ENCODE data around the gene BLOC1S4. TPM values are rescaled to one million over a fixed set of nuclear protein-coding genes. Genes with fewer than 3 reads are reported as not detected.
A peak's percentile ranks its signal among the peaks of the same experiment; 100 is the strongest.

Gene BLOC1S4
- total RNA-seq, 1 donor: 7.0 TPM

GRCh38 chr4:6709230-6710114 lies 6.5 kb upstream of the BLOC1S4 start, which contains the start of gene MRFAP1L1:
TSS of gene MRFAP1L1 (minus strand) at chr4:6709865. CDS start at chr4:6709629, 236 bp downstream.
- TF ChIP-seq, protein P1, sequence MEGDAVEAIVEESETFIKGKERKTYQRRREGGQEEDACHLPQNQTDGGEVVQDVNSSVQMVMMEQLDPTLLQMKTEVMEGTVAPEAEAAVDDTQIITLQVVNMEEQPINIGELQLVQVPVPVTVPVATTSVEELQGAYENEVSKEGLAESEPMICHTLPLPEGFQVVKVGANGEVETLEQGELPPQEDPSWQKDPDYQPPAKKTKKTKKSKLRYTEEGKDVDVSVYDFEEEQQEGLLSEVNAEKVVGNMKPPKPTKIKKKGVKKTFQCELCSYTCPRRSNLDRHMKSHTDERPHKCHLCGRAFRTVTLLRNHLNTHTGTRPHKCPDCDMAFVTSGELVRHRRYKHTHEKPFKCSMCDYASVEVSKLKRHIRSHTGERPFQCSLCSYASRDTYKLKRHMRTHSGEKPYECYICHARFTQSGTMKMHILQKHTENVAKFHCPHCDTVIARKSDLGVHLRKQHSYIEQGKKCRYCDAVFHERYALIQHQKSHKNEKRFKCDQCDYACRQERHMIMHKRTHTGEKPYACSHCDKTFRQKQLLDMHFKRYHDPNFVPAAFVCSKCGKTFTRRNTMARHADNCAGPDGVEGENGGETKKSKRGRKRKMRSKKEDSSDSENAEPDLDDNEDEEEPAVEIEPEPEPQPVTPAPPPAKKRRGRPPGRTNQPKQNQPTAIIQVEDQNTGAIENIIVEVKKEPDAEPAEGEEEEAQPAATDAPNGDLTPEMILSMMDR (IDR thresholded peaks at IDR 0.05; ENCODE audit: insufficient read depth, low read length): peak; percentile 32
- peak; percentile 97 for DNase-seq (ENCODE audit: low read depth)
- H3K4me3 ChIP-seq (ENCODE audit: low read depth, low read length): peak within 1 kb of the TSS; percentile 78

DNA sequence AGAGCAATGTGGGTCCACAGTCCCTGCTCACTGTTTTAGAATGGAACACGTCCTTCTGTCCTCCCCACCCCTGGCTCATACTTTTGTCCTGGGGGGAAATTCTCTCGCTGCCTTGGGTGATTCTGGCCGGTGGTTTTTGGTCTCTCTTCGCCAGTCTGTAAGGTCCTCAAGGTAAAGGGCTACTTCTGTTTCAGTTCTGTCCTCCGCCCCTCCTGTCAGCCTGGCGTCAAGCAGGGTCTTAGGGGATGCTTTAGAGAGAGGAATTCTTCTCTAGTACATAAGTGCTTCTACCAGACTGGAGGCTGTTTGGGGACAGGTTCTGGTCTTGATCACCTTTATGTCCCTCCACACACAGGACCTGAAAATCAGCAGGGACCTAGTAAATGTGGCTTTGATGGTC lies 5.7 kb upstream of the BLOC1S4 start:
- H3K4me3 ChIP-seq (ENCODE audit: low read depth, low read length): peak overlapping the region; percentile 78
- no peak for DNase-seq (ENCODE audit: low read depth)
- TF ChIP-seq, protein P1 (IDR thresholded peaks at IDR 0.05; ENCODE audit: insufficient read depth, low read length): no peak

DNA sequence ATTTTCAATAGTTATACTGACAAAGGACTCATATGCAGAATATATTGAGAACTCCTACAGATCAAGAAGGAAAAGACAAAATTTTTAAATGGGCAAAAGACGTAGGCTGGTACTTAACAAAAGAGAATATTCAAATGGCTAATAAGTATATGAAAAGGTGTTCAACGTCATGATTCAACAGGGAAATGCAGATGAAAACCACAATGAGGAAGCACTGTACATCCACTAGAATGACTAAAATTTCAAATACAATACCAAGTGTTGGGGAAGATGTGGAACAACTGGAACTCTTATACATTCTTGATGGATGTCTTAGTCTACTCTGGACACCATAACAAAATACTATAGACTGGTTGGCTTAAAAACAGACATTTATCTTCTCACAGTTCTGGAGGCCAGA lies 5.0 kb upstream of the BLOC1S4 start:
- TF ChIP-seq, protein P1 (IDR thresholded peaks at IDR 0.05; ENCODE audit: insufficient read depth, low read length): no peak
- no peak for DNase-seq (ENCODE audit: low read depth)

DNA sequence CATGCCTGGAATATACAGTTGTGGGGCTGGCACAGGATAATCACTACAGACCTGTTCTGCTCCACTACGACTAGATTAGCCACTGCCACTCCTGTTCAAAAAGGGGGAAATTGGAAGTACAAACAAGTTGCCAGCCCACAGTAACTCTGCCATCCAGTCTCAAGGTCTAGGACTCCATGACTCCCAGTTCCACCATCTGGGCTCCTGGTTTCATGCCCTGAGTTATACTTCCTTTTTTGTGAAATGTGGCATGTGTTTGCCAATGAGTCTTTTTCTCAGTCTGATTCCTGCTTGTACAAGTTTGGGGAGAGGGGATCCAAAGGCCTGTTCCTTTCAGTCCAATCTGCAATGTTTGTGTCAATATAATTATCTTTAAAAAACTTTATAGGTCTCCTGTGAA lies 1.0 kb upstream of the BLOC1S4 start:
- DNase-seq (ENCODE audit: low read depth): no peak
- TF ChIP-seq, protein P1 (IDR thresholded peaks at IDR 0.05; ENCODE audit: insufficient read depth, low read length): no peak
- no peak overlapping the region for H3K4me3 ChIP-seq (ENCODE audit: low read depth, low read length)

More for the DNA sequence above, 5.0 kb upstream of the BLOC1S4 start:
- no peak overlapping the region for H3K4me3 ChIP-seq (ENCODE audit: low read depth, low read length)

DNA sequence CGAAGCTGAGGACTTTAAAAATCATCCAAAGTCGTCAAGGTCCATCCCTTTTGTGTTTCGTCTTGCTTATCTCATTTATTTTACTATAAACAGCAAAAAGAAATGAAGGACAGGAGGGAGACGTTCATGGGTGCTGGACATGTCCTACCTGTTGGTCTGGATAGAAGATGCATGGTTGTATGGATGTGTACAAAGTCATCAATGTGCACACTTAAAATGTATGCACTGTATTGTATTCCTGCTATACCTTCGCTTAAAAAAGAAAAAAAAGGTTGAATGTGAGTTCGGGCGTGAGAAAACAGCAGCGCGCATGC lies 313 bp upstream of the BLOC1S4 start:
- DNase-seq (ENCODE audit: low read depth): no peak
- TF ChIP-seq, protein P1 (IDR thresholded peaks at IDR 0.05; ENCODE audit: insufficient read depth, low read length): no peak
- H3K4me3 ChIP-seq (ENCODE audit: low read depth, low read length): peak overlapping the region; percentile 95

- TF ChIP-seq, protein P1 (IDR thresholded peaks at IDR 0.05; ENCODE audit: insufficient read depth, low read length): no peak
- DNase-seq (ENCODE audit: low read depth): no peak
- H3K4me3 ChIP-seq (ENCODE audit: low read depth, low read length): peak overlapping the region; percentile 95
Observed at GRCh38 chr4:6716958-6717655, 1.1 kb downstream of the BLOC1S4 start.
